GM18909 (cell line): ENCODE data around the gene RGS12.

ENCODE experiments used
- ATAC-seq: cut with Tn5 transposase; IDR thresholded peaks from one replicate; pipeline ENCODE4 v1.9.1; 2021; ENCODE audit warnings: mild to moderate bottlenecking; ENCODE audit not compliant: unreplicated experiment, poor library complexity

Gene RGS12

GRCh38 chr4:3324093-3324815 lies 31.4 kb downstream of the RGS12 start:
- no peak for ATAC-seq

GRCh38 chr4:3328814-3329663 lies 36.2 kb downstream of the RGS12 start:
- no peak for ATAC-seq

DNA sequence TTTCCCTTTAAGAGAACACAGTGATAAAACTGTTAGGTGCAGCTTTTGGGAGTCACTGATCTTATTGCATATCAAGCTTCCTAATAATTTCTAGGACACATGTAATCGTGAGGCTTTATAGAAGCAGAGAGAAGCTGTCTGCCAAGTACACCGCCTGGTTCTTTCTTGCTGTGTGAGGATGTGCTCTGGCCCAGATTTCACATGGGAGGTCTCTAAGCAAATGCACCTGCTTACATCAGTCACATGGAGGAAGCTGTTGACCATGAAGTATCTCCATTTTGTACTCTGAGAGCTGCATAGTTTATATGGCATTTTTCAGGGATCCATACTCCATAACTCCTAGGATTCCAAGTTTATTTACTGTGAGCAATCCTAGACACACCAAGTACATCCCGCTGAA lies 37.1 kb downstream of the RGS12 start:
- ATAC-seq: no peak

- no peak for ATAC-seq
These were observed 37.9 kb downstream of the RGS12 start for GRCh38 chr4:3330707-3331106.

DNA sequence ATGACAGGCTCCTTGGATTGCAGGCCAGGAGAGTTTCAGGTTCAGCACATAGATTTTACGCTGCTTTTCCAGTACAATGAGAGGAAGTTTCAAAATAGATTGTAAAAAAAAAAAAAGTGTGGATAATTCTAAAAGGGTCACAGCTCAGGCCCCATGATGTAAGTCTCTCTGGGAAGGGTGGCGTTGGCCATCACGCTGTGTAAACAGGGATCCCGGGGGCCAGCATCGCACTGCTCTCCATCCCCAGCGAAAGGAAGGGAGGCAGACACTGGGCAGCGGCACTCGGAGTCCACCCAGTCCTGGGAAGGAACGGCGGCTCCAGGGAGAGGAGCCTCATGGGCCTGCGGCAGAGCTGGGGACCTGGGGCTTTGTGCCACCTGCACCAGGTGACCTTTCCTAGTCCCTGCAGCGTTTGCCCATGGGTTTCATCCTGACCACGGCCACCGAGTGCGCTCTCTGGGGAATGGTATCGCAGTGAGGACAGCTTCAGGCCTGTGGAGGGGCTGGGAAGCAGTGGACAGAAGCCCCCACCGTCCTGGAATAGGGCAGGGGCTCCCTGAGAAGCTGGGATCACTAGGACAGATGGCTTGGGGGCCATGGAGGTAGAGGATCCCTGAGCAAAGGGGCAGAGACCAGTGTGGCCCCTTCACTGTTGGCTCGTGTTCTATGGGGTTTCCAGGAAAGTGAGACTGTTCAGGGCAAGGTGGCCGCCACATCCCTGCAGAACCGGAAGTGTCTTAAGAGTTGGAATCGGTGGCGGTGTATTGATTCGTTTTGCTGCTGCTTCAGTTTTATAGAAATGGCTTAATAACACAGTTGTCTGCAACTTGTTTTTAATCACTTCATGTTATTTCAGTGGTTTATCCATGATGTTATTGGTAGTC lies 38.9 kb downstream of the RGS12 start:
- no peak for ATAC-seq

GRCh38 chr4:3332498-3332897 lies 39.7 kb downstream of the RGS12 start:
- ATAC-seq: no peak

GRCh38 chr4:3334316-3334715 lies 41.5 kb downstream of the RGS12 start:
- no peak for ATAC-seq

- ATAC-seq: no peak
These were observed 42.6 kb downstream of the RGS12 start for GRCh38 chr4:3335385-3335784.

GRCh38 chr4:3335982-3336381 lies 43.2 kb downstream of the RGS12 start:
- ATAC-seq: no peak

- no peak for ATAC-seq
These were observed 43.8 kb downstream of the RGS12 start for GRCh38 chr4:3336382-3337356.

- ATAC-seq: no peak
These were observed 44.5 kb downstream of the RGS12 start for GRCh38 chr4:3337357-3337732.

DNA sequence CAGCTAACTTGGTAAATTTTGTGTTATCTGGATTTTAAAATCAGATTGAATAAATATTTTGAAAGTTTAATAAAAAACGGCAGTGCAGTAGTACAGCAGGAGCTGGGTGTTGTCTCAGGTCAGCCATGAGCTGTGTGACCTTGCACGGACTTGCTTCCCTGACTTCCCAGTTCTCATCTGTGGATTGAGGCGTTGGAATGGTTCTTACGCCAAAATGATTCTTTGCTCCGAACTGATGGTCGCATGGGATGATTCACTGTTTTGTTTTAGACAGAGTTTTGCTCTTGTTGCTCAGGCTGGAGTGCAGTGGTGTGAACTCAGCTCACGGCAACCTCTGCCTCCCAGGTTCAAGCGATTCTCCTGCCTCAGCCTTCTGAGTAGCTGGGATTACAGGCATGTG lies 45.0 kb downstream of the RGS12 start:
- no peak for ATAC-seq

- ATAC-seq: no peak
These were observed 45.6 kb downstream of the RGS12 start for GRCh38 chr4:3338321-3338838.

DNA sequence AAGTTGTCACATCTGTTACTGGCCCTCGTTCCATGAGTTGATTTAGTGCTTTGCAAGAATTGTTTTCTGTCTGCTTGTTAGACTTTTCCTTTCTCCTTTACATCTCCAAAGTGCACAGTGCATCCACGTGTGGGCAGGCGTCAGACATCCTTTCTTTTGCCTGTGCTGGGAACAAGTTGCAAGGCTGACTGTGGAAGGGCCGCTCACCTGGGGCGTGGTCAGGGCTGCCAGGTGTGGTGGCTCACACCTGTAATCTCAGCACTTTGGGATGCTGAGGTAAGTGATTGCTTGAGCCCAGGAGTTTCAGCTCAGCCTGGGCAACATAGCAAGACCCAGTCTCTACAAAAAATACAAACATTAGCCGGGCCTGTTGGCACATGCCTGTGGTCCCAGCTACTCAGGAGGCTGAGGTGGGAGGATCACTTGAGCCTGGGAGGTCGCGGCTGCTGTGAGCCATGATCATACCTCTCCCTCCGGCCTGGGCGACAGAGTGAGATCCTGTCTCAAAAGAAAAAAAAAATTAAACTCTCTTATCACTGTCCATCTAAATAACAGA lies 46.2 kb downstream of the RGS12 start:
- ATAC-seq: no peak

DNA sequence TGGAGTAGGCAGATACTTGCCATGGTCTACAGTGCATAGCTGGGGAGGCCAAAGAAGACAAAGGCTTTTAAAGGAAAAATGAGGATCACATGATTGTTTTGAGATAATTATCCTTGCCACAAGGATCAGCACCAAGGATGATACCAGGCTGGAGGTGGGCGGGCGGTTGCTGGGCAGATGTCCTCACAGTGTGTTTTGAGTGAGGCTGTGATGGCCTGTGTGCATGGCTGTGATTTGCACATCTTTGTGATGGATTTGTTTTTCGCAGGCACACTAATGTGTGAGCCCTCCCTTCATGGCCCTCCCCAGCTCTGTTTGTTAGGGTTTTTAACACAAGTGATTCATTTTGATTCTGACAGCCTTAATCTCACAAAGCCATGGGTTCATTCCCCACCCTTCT lies 46.8 kb downstream of the RGS12 start:
- no peak for ATAC-seq

GRCh38 chr4:3340038-3340699 lies 47.3 kb downstream of the RGS12 start:
- ATAC-seq: no peak

DNA sequence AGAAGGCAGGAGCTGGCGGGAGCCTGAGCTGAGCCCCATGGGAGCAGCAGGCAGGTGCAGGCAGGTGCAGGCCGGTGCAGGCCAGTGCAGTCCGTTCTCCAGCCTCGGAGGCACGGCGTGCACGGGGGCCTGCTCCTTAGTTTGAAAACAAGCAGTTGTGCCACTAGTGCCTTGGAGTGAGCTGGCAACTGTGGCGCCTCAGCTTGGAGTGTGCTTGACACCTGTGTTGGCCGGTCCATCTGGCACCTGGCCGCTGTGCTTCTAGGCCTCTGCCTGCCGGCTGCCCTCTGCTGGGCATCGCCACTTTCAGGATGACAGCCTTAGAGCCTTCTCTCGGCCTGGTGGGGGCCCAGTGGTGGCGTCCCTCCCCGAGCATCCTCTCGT lies 47.9 kb downstream of the RGS12 start:
- no peak for ATAC-seq

- ATAC-seq: no peak
These were observed 48.9 kb downstream of the RGS12 start for GRCh38 chr4:3341760-3342159.
